NOMO-1 treated with DMSO at 0.1 percent for 48 hours (cell line): ENCODE results near the gene CCDC122.
A peak's percentile ranks its signal among the peaks of the same experiment; 100 is the strongest.

Source experiments
- DNase-seq: peaks from one replicate; lab custom pipeline; 2025; ENCODE audit not compliant: unreplicated experiment; lab: John Stamatoyannopoulos, UW

The CCDC122 gene

DNA sequence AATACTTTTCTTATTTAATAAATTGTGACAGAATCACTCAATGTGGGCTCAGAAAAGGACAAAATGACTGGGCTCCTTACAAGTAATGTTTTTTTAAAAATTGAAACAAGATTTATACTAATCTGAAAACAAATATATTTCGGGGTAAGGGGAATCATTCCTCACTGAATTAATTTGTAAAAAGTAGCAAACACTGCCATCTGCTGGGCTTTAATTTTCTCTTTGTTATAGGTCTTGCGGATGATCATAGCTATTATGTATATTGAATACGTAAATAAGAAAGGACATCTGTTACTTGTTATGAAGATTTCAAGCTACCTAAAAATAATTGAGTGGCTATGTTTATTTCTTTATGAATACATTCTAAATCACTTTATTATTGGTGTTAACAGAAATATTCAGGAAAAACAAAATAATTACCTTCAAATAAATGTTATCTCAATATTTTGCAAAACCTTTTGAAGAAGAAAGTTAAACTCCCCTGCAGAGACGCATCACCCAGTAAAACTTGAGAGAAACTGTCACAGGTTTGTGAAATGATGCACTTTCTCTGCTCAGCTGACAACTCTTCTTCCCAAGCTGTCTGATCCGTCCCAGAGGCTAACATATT lies 75.0 kb downstream of the CCDC122 start:
- peak; percentile 42 for DNase-seq

DNA sequence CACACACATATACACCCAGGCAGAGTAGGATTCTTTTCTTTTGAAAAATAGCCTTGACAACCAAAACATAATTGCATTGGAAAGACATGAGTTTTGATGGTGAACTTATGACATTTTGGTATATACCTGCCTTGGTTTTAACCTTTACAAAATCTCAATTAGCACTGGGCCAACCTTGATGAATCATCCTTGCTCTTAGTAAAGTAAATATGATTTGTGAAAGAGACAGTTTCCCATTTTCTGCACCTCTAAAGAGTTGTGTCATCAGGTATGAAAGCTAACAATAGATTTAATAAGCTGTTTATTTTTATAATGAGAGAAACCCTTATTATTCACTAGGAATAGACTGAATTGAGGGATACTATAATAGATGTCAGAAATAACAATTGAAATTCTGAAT lies 77.0 kb downstream of the CCDC122 start:
- no peak for DNase-seq

DNA sequence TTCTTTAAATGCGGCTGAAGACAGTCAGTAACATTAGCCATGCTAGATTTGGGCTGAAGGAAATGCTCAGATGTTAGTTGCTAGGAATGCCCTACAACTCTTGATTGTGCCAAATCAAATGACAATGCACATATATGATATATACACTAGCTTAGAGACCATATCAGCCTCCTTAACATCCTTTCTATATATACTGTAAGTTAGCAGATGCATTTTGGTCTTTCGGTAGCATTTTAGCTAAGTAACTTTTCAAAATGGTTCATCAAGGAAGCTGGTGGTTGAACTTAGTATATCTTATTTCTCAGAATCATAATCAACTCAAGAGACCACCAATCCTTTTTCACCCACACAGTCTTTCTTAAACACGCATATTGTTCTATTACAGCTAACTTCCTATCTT lies 78.7 kb downstream of the CCDC122 start:
- no peak for DNase-seq

DNA sequence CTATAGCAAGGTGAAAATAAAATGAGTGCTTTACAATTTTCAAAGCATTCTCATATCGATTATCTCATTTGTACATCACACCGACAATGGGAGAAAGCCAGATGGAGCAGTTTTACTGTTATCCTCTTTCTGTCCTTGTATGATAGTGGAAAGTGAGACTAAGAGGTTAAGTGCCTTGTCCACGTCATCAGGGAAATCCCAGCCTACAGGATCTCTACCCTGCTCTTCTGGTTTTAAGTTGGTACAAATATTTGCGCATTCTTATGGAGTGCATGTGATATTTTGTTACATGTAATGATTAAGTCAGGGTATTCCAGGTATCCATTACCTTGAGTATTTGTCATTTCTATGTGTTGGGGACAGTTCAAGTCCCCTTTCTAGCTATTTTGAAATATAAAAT lies 80.3 kb downstream of the CCDC122 start:
- no peak for DNase-seq

DNA sequence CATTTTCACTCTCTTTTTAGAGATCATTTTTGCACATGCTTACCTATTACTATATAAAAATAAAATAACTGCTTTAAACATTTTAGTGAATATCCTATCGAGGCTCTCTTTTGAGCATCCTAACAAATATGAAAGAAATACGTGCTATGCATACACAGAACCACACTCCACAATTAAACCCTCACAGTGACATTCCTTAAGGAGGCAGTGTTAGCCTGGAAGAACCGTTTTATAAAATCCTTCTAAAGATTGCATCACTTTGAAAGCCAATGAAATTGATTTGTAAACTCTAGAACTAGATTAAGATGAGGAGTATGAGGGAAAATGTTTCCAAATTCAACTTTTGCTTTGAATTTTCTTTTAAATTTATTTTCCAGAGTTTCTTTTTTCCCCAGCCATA lies 81.7 kb downstream of the CCDC122 start:
- DNase-seq: no peak

DNA sequence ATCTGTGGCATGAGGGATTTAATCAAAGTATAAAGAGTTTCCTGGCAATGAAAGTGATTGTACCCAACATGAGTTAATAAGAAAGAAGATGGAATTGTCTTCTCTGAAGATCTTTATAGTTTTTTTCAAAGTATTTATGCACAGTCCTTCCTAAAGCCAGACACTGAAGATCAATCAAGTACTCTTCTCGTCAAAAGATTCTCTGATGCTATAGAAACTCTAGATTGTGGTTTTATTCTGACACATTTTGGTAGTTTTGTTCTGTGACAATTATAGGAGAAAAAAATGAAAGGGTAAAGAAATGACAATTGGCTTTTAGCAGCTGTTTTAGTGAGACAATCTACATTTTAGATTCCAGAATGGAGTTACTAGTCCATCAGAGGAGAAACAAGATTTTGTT lies 82.4 kb downstream of the CCDC122 start:
- no peak for DNase-seq

DNA sequence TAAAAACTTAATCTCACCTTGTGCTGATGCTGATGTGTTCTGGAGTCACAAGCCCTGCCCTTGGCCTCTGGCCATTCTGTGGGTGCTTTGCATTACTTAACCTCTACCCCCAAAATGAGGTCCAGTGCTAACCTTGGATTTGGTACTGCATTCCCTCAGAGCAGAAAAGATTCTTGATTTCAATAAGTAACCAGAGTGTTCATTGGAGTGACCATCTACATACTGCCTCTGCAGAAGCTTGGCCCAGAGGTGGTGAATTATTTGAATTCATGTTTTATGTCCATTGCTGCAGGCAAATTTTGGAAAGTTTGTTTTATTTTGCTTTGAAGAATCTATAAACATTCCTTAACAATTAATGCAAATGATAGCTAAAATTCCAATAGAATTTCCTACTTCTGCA lies 85.1 kb downstream of the CCDC122 start:
- no peak for DNase-seq

DNA sequence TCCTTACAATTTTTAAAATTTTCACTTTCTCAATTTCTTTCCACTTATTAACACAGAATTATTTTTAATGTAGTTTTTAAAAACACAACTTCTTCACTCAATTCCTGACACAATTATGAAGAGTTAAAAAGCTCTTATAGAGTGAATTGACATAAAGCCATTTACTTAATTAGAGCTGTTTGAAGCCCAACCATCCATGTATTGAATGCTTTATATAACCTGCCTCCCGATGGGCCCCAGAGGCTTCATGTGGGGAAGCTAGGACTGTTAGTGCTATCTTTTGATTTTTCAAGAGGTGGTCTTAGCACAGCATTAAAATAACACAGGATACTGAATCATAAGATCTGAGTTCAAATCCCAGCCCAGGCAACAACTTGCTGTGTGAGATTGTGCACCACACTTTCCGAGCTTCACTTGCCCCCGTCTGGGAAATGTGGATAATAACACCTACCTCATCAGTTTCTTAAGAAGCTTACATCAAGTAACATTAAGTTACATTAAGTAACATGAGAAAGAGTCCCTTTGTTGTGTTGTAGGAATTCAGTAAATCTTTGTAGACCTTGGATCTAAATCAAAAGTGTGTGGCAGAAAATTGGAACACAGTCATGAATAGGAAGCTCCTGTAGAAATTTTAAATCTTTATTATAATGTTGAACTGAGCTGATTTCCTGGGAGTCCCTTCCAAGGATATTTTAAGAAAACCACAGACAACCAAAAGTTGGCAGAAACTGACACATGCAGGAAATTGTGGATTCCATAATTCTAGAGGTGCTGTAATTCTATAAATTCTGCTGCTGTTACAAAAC lies 87.3 kb downstream of the CCDC122 start:
- no peak for DNase-seq

DNA sequence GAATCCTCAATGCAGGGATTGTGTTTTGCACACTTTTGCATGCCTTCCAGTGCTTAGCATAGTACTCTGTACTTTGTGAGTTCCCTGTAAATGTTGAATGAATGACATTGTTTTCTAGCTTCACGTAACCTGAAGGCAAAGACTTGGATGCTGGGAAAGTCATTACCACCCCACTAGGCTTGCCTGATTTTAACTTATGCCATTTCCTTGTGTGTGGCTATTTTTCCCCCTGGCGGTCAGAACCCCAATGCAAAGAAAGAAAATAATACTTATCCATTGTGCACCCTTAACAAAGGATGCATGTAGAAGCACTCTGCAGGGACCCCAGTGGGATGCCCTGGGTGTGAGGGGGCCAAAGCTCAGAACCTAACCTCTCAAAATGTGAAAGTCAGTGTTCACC lies 91.5 kb downstream of the CCDC122 start:
- DNase-seq: no peak

DNA sequence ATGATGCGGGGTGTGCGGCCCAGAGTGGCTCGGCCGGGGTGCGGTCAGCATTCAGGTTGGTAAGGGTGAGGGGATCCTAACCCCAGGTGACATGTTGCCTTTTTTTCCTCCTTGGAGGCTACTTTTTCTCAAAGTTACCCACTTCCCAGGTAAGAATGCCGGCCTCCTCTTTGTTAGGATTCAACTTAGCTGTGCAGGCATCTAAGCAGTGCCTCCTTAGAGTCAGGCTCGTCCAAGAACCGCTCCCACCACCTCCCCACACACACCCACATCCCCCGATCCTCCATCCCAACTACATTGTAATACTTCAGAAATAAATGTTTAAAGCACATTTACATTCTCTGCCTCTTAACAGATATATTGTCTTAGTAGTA lies 92.0 kb downstream of the CCDC122 start:
- no peak for DNase-seq

DNA sequence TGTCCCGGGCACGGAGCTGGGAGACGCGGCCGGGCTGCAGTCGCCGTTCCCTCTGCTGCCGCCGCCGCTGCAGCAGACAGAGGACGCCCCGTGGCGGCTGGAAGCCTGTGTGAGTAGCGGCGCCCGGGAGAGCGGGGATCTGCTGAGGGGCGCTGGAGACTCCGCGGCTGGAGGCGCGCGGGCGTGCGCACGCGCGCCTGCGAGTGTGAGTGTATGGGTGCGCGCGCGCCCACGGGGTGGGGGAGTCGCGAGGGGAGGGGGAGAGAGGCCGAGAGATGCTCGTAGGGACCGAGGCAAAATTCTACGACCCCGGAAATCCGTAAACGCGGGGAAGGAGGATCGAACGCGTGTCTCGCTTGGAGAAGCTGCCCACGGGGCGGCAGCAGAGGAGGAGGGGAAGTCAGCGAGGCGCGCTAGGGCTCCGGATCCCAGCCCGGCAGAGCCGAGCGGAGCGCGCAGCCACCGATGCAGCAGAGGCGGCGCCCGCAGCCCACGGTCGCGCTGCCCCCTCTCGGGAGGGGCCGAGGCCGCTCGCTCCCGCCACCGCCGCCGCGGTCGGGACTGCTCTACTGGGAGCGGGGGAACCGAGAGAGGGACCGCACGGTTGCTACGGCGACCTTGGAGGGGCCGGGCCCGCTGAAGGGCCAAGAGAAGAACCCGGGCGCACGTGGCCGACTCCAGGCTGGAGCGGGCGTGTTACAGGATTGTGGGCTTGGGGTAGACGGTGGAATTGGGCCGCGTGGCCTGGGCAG lies 92.6 kb downstream of the CCDC122 start, which contains the start of gene ENOX1:
ENOX1 (minus strand) TSS at position 207 of the 752 bp plus-strand sequence.
- DNase-seq: peak; percentile 36

DNA sequence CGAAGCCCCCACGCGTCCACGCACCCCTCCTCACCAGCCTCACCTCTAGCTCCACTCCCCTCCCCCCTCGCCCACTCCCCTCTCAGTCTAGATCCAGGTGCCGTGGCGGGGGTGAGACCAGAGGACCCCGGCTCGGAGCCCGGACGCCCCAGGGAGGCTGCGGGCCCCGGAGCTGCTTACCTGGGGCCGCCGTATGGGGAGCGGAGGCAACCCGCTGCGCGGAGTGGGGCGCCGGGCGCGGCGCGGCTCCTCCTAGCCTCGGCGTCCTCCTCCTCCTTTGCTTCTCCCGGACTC lies 93.1 kb downstream of the CCDC122 start:
- DNase-seq: no peak
